Neural cell (in vitro differentiated cells): ENCODE results near the gene RRP15. TPM values are rescaled to one million over a fixed set of nuclear protein-coding genes. Genes with fewer than 3 reads are reported as not detected.

Experiments
- H2AFZ ChIP-seq: fragments of 200-600, 300-800 bp; sonication (generic), shearing (Covaris generic); 2 replicates; pipeline ENCODE4 v1.6.0; 2014; ENCODE audit warnings: low read depth, mild to moderate bottlenecking, antibody characterized with exemption, low read length, moderate library complexity
- H3F3A ChIP-seq: fragments of 200-600 bp; shearing (Covaris generic); 2 replicates; pipeline ENCODE4 v1.6.1; 2016; ENCODE audit warnings: mild to moderate bottlenecking, moderate library complexity, mixed read lengths, antibody characterized with exemption, low read length; ENCODE audit not compliant: insufficient read depth, poor library complexity, severe bottlenecking
- H3K27ac ChIP-seq: fragments of 200-600, 300-800 bp; sonication (generic), shearing (Covaris generic); 2 replicates; pipeline ENCODE4 v1.5.1; 2014; ENCODE audit warnings: mild to moderate bottlenecking, low read length, moderate library complexity
- H3K27me3 ChIP-seq: fragments of 300-800, 200-600 bp; sonication (generic), shearing (Covaris generic); 2 replicates; pipeline ENCODE4 v1.6.0; 2014; ENCODE audit warnings: mild to moderate bottlenecking, low read depth, low read length, moderate library complexity; ENCODE audit not compliant: insufficient read depth
- H3K36me3 ChIP-seq: fragments of 300-800, 200-600 bp; sonication (generic), shearing (Covaris generic); 2 replicates; pipeline ENCODE4 v1.5.1; 2014; ENCODE audit warnings: mild to moderate bottlenecking, antibody characterized with exemption, low read length, moderate library complexity; ENCODE audit not compliant: insufficient read depth
- H3K4me2 ChIP-seq: fragments of 300-800, 200-600 bp; sonication (generic), shearing (Covaris generic); 2 replicates; pipeline ENCODE4 v1.6.0; 2014; ENCODE audit warnings: mild to moderate bottlenecking, low read length
- H3K4me3 ChIP-seq: fragments of 300-800, 200-600 bp; sonication (generic), shearing (Covaris generic); 2 replicates; pipeline ENCODE4 v1.5.1; 2014; ENCODE audit warnings: mild to moderate bottlenecking, low read length, moderate library complexity
- H3K79me2 ChIP-seq: fragments of 200-600 bp; shearing (Covaris generic); replicated peaks from 2 replicates; pipeline ENCODE4 v1.6.0; 2014; ENCODE audit warnings: mild to moderate bottlenecking, low read length, moderate library complexity; ENCODE audit not compliant: insufficient read depth
- H3K9ac ChIP-seq: fragments of 300-800, 200-600 bp; sonication (generic), shearing (Covaris generic); 2 replicates; pipeline ENCODE4 v1.6.1; 2016; ENCODE audit warnings: mild to moderate bottlenecking, low read length, mixed read lengths
- H3K9me2 ChIP-seq: fragments of 200-600 bp; shearing (Covaris generic); 2 replicates; pipeline ENCODE4 v1.6.1; 2016; ENCODE audit warnings: mild to moderate bottlenecking, low read length, mixed read lengths; ENCODE audit not compliant: insufficient read depth
- H3K9me3 ChIP-seq: fragments of 200-600, 300-800 bp; sonication (generic), shearing (Covaris generic); 2 replicates; pipeline ENCODE4 v1.6.1; 2016; ENCODE audit warnings: mild to moderate bottlenecking, mixed run types, low read length, moderate library complexity, mixed read lengths
- H4K20me1 ChIP-seq: fragments of 200-600 bp; shearing (Covaris generic); 2 replicates; pipeline ENCODE4 v1.6.1; 2016; ENCODE audit warnings: mild to moderate bottlenecking, mixed run types; ENCODE audit not compliant: insufficient read depth
- CTCF ChIP-seq: fragments of 450-650 bp; IDR thresholded peaks from 2 replicates; pipeline ENCODE4 v1.5.1; 2014; ENCODE audit warnings: antibody characterized with exemption, mild to moderate bottlenecking, moderate library complexity; ENCODE audit not compliant: poor library complexity, severe bottlenecking
- EZH2 ChIP-seq: fragments of 200-600, 300-800 bp; shearing (Covaris generic), sonication (generic); IDR thresholded peaks from 2 replicates; pipeline ENCODE4 v1.6.1; 2014; ENCODE audit warnings: antibody characterized with exemption, low read length, borderline replicate concordance, mild to moderate bottlenecking; ENCODE audit not compliant: insufficient read depth, poor library complexity, severe bottlenecking
- MXI1 ChIP-seq: fragments of 450-650 bp; conservative IDR thresholded peaks from 2 replicates; pipeline ENCODE4 v1.6.1; 2014; ENCODE audit warnings: antibody characterized with exemption, mild to moderate bottlenecking; ENCODE audit not compliant: poor library complexity, severe bottlenecking
- POLR2AphosphoS5 ChIP-seq: IDR thresholded peaks from 2 replicates; pipeline ENCODE4 v1.6.1; 2012
- RAD21 ChIP-seq: fragments of 450-650 bp; conservative IDR thresholded peaks from 2 replicates; pipeline ENCODE4 v1.6.1; 2014; ENCODE audit warnings: antibody characterized with exemption, mild to moderate bottlenecking, moderate library complexity
- SMC3 ChIP-seq: fragments of 450-650 bp; conservative IDR thresholded peaks from 2 replicates; pipeline ENCODE4 v1.6.1; 2014; ENCODE audit warnings: antibody characterized with exemption, mild to moderate bottlenecking, moderate library complexity; ENCODE audit not compliant: poor library complexity
- polyA plus RNA-seq: library from polyadenylated mRNA; depleted of rRNA; stranded (reverse); fragments of >200 nt; gene quantifications from 2 replicates; pipeline ENCODE4 v1.2.3, GENCODE V29; 2014

RRP15 gene
- polyA plus RNA-seq, 1 donor from 2014 or later: 5.4 TPM

GRCh38 chr1:218369688-218370511 lies 84.8 kb downstream of the RRP15 start:
- no peak overlapping the region for H3K27ac ChIP-seq

DNA sequence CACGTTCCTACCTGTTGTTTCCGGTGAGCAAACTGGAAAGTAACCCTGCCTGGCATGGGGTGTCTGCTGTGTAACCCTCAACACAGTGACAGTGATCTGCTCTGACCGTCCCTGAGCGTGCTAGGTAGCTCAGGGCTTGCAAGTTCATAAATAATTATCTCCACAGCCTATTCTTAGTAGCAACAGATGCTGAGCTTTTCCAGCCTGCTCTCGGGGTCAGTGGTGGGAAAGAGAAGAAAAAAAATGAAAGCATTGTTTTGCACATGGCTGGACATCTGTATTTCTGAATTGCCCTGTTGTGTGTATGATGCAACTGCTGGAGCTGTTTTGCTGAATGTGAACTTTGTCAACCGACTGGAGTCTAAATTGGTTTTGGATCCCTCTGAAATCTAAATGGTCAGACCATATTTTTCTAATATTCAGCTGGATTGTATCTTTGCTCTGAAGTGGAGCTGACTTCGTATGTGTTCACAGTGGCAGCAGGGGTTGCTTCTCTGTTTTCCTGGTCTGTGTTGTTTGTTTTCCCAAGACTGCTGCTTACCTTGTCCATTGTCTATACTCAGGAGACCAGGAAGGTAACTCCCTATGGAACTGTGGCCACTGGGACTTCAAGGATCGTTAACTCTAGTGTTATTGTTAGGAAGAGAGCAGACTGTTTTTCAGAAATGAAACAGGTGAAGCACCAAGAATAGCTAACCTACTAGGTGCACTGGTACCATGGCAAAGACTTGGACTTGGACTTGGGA lies 87.0 kb downstream of the RRP15 start:
- H3K4me2 ChIP-seq: no peak overlapping the region
- H2AFZ ChIP-seq: no peak overlapping the region
- H3K27me3 ChIP-seq: no peaks in the 10 kb centered on the region
- H4K20me1 ChIP-seq: no peaks in the 10 kb centered on the region
- no peaks in the 10 kb centered on the region for H3K79me2 ChIP-seq
- no peaks in the 10 kb centered on the region for H3F3A ChIP-seq
- no peak overlapping the region for H3K4me3 ChIP-seq
- no peaks in the 10 kb centered on the region for H3K9me3 ChIP-seq
- TF ChIP-seq POLR2AphosphoS5 (no peak), CTCF (no peak), EZH2 (no peak)
- no peak overlapping the region for H3K9ac ChIP-seq
- H3K36me3 ChIP-seq: no peaks in the 10 kb centered on the region
- H3K9me2 ChIP-seq: no peaks in the 10 kb centered on the region
- no peak overlapping the region for H3K27ac ChIP-seq

More at GRCh38 chr1:218369688-218370511, 84.8 kb downstream of the RRP15 start:
- H3K9me3 ChIP-seq: no peaks in the 10 kb centered on the region
- H2AFZ ChIP-seq: no peak overlapping the region
- H3K4me3 ChIP-seq: no peak overlapping the region
- H3K9ac ChIP-seq: no peak overlapping the region
- H4K20me1 ChIP-seq: no peaks in the 10 kb centered on the region
- H3F3A ChIP-seq: no peaks in the 10 kb centered on the region
- H3K36me3 ChIP-seq: no peaks in the 10 kb centered on the region
- no peak overlapping the region for H3K4me2 ChIP-seq
- H3K79me2 ChIP-seq: no peaks in the 10 kb centered on the region
- H3K27me3 ChIP-seq: no peaks in the 10 kb centered on the region
- no peaks in the 10 kb centered on the region for H3K9me2 ChIP-seq
- TF ChIP-seq SMC3: no peak
- no peak for TF ChIP-seq RAD21
- TF ChIP-seq MXI1: no peak

- Histone ChIP-seq H3K9ac (no peak overlapping the region), H3F3A (no peaks in the 10 kb centered on the region), H2AFZ (no peak overlapping the region), H3K4me2 (no peak overlapping the region), H3K27me3 (no peaks in the 10 kb centered on the region), H3K9me2 (no peaks in the 10 kb centered on the region), H3K36me3 (no peaks in the 10 kb centered on the region), H4K20me1 (no peaks in the 10 kb centered on the region), H3K79me2 (no peaks in the 10 kb centered on the region), H3K27ac (no peak overlapping the region), H3K4me3 (no peak overlapping the region), H3K9me3 (no peaks in the 10 kb centered on the region)
- TF ChIP-seq SMC3 (no peak), RAD21 (no peak)
Measured at GRCh38 chr1:218374401-218375353, 89.6 kb downstream of the RRP15 start.
